Tibial nerve (tissue), 3 donors: ENCODE measurements around the gene TMEM26.

ENCODE experiments used
- CTCF ChIP-seq, 5 experiments: fragments of 200-600 bp in 3 of 5; fragments of 450-650 bp in 2 of 5; sonication (generic) in 3 of 5; IDR thresholded peaks; one replicate each; pipeline ENCODE4 v1.5.1; 2016 to 2019; ENCODE audit warnings: antibody characterized with exemption in 5 of 5, mild to moderate bottlenecking in 3 of 5, moderate library complexity in 2 of 5
- POLR2A ChIP-seq, 2 donors: fragments of 450-650 bp; IDR thresholded peaks; one replicate each; pipeline ENCODE4 v1.6.1; 2017; ENCODE audit warnings: antibody characterized with exemption in 2 of 2, mild to moderate bottlenecking in 2 of 2, moderate library complexity in 2 of 2

- TF ChIP-seq CTCF (IDR thresholded peaks at IDR 0.05), result no peak
- TF ChIP-seq POLR2A (IDR thresholded peaks at IDR 0.05), result no peak
Observed at GRCh38 chr10:61452655-61453641, at the start of gene TMEM26.
